Breast epithelium (tissue), 3 donors: ENCODE data around the gene TP53I13.

ENCODE experiments used
- CTCF ChIP-seq, 3 donors: fragments of 450-650 bp; IDR thresholded peaks; one replicate each; pipeline ENCODE4 v1.5.1; 2016 to 2017; ENCODE audit warnings: antibody characterized with exemption in 3 of 3, mild to moderate bottlenecking in 3 of 3, moderate library complexity in 3 of 3
- POLR2A ChIP-seq: fragments of 450-650 bp; IDR thresholded peaks from one replicate; pipeline ENCODE4 v1.6.1; 2016; ENCODE audit warnings: antibody characterized with exemption, mild to moderate bottlenecking, moderate library complexity
- POLR2AphosphoS5 ChIP-seq, 3 donors: sonication (generic); formaldehyde crosslinking; IDR thresholded peaks; one replicate each; pipeline ENCODE4 v1.6.1; 2017; ENCODE audit warnings: antibody characterized with exemption in 3 of 3

- TF ChIP-seq POLR2A (no peak), CTCF (IDR thresholded peaks at IDR 0.05) (no peak), POLR2AphosphoS5 (IDR thresholded peaks at IDR 0.05) (no peak)
Measured at GRCh38 chr17:29612094-29612403, 43.5 kb downstream of the TP53I13 start.
